ENCODE data around the gene GLRX3.
A peak's percentile ranks its signal among the peaks of the same experiment; 100 is the strongest.
"Not testable (repeated sequence)": the region's sequence is repeated elsewhere in the genome, so short reads cannot be mapped to it uniquely, and the experiment has no call there.

Gene GLRX3

DNA sequence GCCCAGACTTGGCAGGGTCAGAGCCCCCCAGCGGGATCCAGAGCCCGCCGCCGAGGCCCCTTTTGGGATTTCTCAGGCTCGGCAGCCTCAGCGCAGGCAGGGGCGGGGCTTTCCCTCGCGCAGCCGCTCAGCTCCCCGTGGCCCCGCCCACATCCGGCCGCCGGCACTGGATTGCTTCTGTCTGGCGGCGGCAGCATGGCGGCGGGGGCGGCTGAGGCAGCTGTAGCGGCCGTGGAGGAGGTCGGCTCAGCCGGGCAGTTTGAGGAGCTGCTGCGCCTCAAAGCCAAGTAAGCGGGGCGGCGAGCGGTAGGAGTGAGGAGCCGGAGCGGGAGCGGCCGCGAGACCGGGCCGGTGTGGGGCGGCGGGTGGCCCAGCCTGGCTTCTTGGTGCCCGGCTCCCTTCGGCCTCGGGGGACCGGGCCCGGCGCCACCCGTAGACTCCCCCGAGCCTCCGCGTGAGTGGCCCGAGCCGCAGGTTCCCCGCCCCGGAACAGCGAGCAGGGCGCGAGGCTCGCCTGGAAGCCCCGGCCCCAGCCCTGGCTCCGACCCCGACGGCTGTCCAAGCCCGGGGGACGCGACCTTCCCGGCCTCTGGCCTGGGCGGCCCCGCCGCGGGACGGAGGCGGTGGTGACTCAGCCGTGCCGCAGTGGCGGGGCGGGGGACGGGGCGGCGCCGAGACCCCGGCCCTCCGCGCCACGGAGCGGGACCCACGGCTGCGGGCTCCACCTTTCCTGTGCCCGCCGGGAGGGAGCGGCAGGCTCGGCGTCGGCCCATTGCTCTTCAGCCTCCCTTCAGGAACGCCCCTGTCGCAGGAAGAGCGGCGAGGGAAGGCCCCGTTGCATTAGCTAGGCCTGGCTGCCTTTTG lies at the start of gene GLRX3:
GLRX3 (plus strand) TSS at position 166 of the 864 bp plus-strand sequence; CDS start at position 196, 30 bp downstream.
- Histone ChIP-seq H3K4me2 (ENCODE audit: insufficient read depth, low read length) (peak within 1 kb of the TSS; percentile 99), H3K36me3 (ENCODE audit: insufficient read depth, low read length) (peaks cover 12% of the 10 kb centered on the region), H3K4me3 (ENCODE audit: low read depth in 1 of 2, low read length in 2 of 2) (peak within 1 kb of the TSS; percentile 98 to 99), H3K4me1 (ENCODE audit: insufficient read depth, low read length) (peaks cover 42% of the 10 kb centered on the region), H3K79me2 (ENCODE audit: insufficient read depth, low read length) (peaks cover 57% of the 10 kb centered on the region), H3K9ac (ENCODE audit: low read depth, low read length) (peak within 1 kb of the TSS; percentile 90), H3K27ac (ENCODE audit: low read length) (peak within 1 kb of the TSS; percentile 81), H3K27me3 (ENCODE audit: insufficient read depth, low read length, poor library complexity) (no peaks in the 10 kb centered on the region), H3K9me3 (ENCODE audit: insufficient read depth, low read length, severe bottlenecking) (no peaks in the 10 kb centered on the region), H4K20me1 (ENCODE audit: insufficient read depth, low read length) (peaks cover 39% of the 10 kb centered on the region), H2AFZ (ENCODE audit: low read depth, low read length) (peak within 1 kb of the TSS; percentile 99)
- TF ChIP-seq EZH2 (IDR thresholded peaks at IDR 0.05; ENCODE audit: borderline replicate concordance, low read depth, low read length, severe bottlenecking) (no peak), CTCF (IDR thresholded peaks at IDR 0.05; ENCODE audit: borderline replicate concordance, extremely low read depth, low read length, poor library complexity, severe bottlenecking) (no peak)
- DNase-seq = peak; percentile 88
- peak; percentile 88 for ATAC-seq (ENCODE audit: insufficient read depth, low read depth)

DNA sequence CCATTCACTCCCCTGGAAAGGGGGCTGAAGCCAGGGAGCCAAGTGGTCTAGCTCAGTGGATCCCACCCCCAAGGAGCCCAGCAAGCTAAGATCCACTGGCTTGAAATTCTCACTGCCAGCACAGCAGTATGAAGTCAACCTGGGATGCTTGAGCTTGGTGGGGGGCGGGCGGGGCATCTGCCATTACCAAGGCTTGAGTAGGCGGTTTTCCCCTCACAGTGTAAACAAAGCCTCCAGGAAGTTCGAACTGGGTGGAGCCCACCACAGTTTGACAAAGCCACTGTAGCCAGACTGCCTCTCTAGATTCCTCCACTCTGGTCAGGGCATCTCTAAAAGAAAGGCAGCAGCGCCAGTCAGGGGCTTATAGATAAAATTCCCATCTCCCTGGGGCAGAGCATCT lies 45.6 kb upstream of the GLRX3 start:
- not testable (repeated sequence) for H3K4me3 ChIP-seq (ENCODE audit: low read depth in 1 of 2, low read length in 2 of 2); H3K4me1 ChIP-seq (ENCODE audit: insufficient read depth, low read length); ATAC-seq (ENCODE audit: insufficient read depth, low read depth); H3K9ac ChIP-seq (ENCODE audit: low read depth, low read length); H3K79me2 ChIP-seq (ENCODE audit: insufficient read depth, low read length); H3K36me3 ChIP-seq (ENCODE audit: insufficient read depth, low read length); DNase-seq; H3K4me2 ChIP-seq (ENCODE audit: insufficient read depth, low read length); H2AFZ ChIP-seq (ENCODE audit: low read depth, low read length); H4K20me1 ChIP-seq (ENCODE audit: insufficient read depth, low read length); H3K27ac ChIP-seq (ENCODE audit: low read length); H3K27me3 ChIP-seq (ENCODE audit: insufficient read depth, low read length, poor library complexity); H3K9me3 ChIP-seq (ENCODE audit: insufficient read depth, low read length, severe bottlenecking)

DNA sequence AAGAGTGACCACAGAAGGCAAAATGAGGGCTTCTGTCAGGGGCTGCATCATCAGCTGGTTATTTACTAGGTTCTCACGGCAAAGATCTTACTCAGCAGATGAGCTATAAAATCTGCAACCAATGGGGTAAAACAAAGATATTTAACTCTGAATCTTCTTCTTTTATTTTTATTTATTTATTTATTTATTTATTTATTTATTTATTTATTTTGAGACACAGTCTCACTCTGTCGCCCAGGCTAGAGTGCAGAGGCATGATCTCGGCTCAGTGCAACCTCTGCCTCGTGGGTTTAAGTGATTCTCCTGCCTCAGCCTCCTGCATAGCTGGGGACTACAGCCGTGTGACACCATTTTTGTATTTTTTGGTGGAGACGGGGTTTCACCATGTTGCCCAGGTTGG lies 36.8 kb upstream of the GLRX3 start:
- H3K4me2 ChIP-seq (ENCODE audit: insufficient read depth, low read length) = no peak overlapping the region
- H3K4me1 ChIP-seq (ENCODE audit: insufficient read depth, low read length) = no peaks in the 10 kb centered on the region
- no peaks in the 10 kb centered on the region for H3K36me3 ChIP-seq (ENCODE audit: insufficient read depth, low read length)
- H3K9ac ChIP-seq (ENCODE audit: low read depth, low read length) = no peak overlapping the region
- ATAC-seq (ENCODE audit: insufficient read depth, low read depth) = no peak
- no peaks in the 10 kb centered on the region for H3K27me3 ChIP-seq (ENCODE audit: insufficient read depth, low read length, poor library complexity)
- TF ChIP-seq EZH2 (IDR thresholded peaks at IDR 0.05; ENCODE audit: borderline replicate concordance, low read depth, low read length, severe bottlenecking) (no peak), CTCF (IDR thresholded peaks at IDR 0.05; ENCODE audit: borderline replicate concordance, extremely low read depth, low read length, poor library complexity, severe bottlenecking) (no peak)
- peaks cover 3% of the 10 kb centered on the region for H3K9me3 ChIP-seq (ENCODE audit: insufficient read depth, low read length, severe bottlenecking)
- DNase-seq = no peak
- no peak overlapping the region for H3K27ac ChIP-seq (ENCODE audit: low read length)
- H4K20me1 ChIP-seq (ENCODE audit: insufficient read depth, low read length) = no peaks in the 10 kb centered on the region
- no peak overlapping the region for H3K4me3 ChIP-seq (ENCODE audit: low read depth in 1 of 2, low read length in 2 of 2)
- no peak overlapping the region for H2AFZ ChIP-seq (ENCODE audit: low read depth, low read length)
- no peaks in the 10 kb centered on the region for H3K79me2 ChIP-seq (ENCODE audit: insufficient read depth, low read length)

DNA sequence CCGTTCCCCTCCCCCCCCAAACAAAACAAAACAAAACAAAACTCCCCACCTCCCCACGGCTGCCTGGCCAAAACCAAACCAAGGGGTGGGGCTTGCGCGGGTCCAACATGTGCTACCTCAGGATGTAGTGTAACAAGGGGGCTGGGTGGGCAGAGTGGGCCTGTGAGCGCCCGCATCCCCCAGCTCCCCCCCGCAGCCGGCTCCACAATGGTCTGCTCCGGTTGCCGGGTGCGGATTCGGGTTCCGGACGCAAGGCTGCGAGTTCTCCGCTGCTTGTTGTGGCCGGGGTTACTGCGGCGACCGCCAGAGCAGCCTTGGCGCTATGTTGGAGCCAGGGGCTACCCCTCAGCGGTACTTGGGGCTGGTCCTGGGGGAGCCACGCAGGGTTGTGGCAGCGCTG lies 30.5 kb upstream of the GLRX3 start:
- no peak for DNase-seq
- Histone ChIP-seq H3K4me2 (ENCODE audit: insufficient read depth, low read length) (no peak overlapping the region), H3K4me3 (ENCODE audit: low read depth in 1 of 2, low read length in 2 of 2) (no peak overlapping the region), H3K27ac (ENCODE audit: low read length) (no peak overlapping the region), H3K27me3 (ENCODE audit: insufficient read depth, low read length, poor library complexity) (no peaks in the 10 kb centered on the region), H3K4me1 (ENCODE audit: insufficient read depth, low read length) (peaks cover 16% of the 10 kb centered on the region), H4K20me1 (ENCODE audit: insufficient read depth, low read length) (peaks cover 7% of the 10 kb centered on the region), H3K9me3 (ENCODE audit: insufficient read depth, low read length, severe bottlenecking) (no peaks in the 10 kb centered on the region), H3K36me3 (ENCODE audit: insufficient read depth, low read length) (0 out of 2 replicates have a peak, but pooled peaks cover 5% of the 10 kb centered on the region), H3K9ac (ENCODE audit: low read depth, low read length) (no peak overlapping the region), H2AFZ (ENCODE audit: low read depth, low read length) (no peak overlapping the region), H3K79me2 (ENCODE audit: insufficient read depth, low read length) (peaks cover 18% of the 10 kb centered on the region)
- no peak for ATAC-seq (ENCODE audit: insufficient read depth, low read depth)
- TF ChIP-seq CTCF (IDR thresholded peaks at IDR 0.05; ENCODE audit: borderline replicate concordance, extremely low read depth, low read length, poor library complexity, severe bottlenecking) = no peak
- no peak for TF ChIP-seq EZH2 (IDR thresholded peaks at IDR 0.05; ENCODE audit: borderline replicate concordance, low read depth, low read length, severe bottlenecking)

- not testable (repeated sequence) for H2AFZ ChIP-seq (ENCODE audit: low read depth, low read length); H3K9ac ChIP-seq (ENCODE audit: low read depth, low read length); H3K4me2 ChIP-seq (ENCODE audit: insufficient read depth, low read length); H3K27ac ChIP-seq (ENCODE audit: low read length); H3K4me3 ChIP-seq (ENCODE audit: low read depth in 1 of 2, low read length in 2 of 2); H4K20me1 ChIP-seq (ENCODE audit: insufficient read depth, low read length); H3K27me3 ChIP-seq (ENCODE audit: insufficient read depth, low read length, poor library complexity); H3K36me3 ChIP-seq (ENCODE audit: insufficient read depth, low read length); ATAC-seq (ENCODE audit: insufficient read depth, low read depth); H3K9me3 ChIP-seq (ENCODE audit: insufficient read depth, low read length, severe bottlenecking); DNase-seq
- Histone ChIP-seq H3K4me1 (ENCODE audit: insufficient read depth, low read length) (peaks cover 32% of the 10 kb centered on the region), H3K79me2 (ENCODE audit: insufficient read depth, low read length) (peaks cover 21% of the 10 kb centered on the region)
Observed at GRCh38 chr10:130108146-130108545, 28.0 kb upstream of the GLRX3 start.
